Common myeloid progenitor, CD34-positive (primary cell): ENCODE data around the gene TENM4.

ENCODE experiments used
- CTCF ChIA-PET: fragments of 350-600 bp; sonication (Branson Sonifier 250); formaldehyde crosslinking; loops from one replicate; lab custom pipeline; 2021; ENCODE audit warnings: antibody characterized with exemption; lab: Charles Lee
- POLR2A ChIA-PET: fragments of 350-600 bp; sonication (Branson Sonifier 250); formaldehyde crosslinking; loops from one replicate; lab custom pipeline; 2021; ENCODE audit warnings: antibody characterized with exemption; lab: Charles Lee
- DNase-seq, 3 donors: peaks; one replicate each; pipeline versions ENCODE4 v3.0.0 to v3.0.0-alpha.2; 2013
- H3K27ac ChIP-seq, 2 experiments: 1 replicate in 1 of 2; 2 replicates in 1 of 2; pipeline ENCODE4 v1.7.0; 2013; ENCODE audit warnings: inconsistent platforms in 2 of 2, low read length in 2 of 2, mild to moderate bottlenecking in 2 of 2, low read depth in 1 of 2, moderate library complexity in 1 of 2; ENCODE audit not compliant: severe bottlenecking in 2 of 2, insufficient read depth in 1 of 2, poor library complexity in 1 of 2
- H3K27me3 ChIP-seq, 5 experiments: replicated peaks in 2 of 5; 1 replicate in 3 of 5; 2 replicates in 2 of 5; pipeline versions ENCODE4 v1.6.1 to v1.7.0; 2013; ENCODE audit warnings: low read length in 4 of 5, mild to moderate bottlenecking in 2 of 5, moderate library complexity in 2 of 5, inconsistent platforms in 1 of 5; ENCODE audit not compliant: insufficient read depth in 5 of 5, control insufficient read depth in 4 of 5
- H3K36me3 ChIP-seq, 4 experiments: 1 replicate in 2 of 4; 2 replicates in 2 of 4; pipeline versions ENCODE4 v1.6.1 to v1.7.0; 2013; ENCODE audit warnings: low read length in 3 of 4, control low read depth in 1 of 4, mild to moderate bottlenecking in 1 of 4; ENCODE audit not compliant: control insufficient read depth in 4 of 4, insufficient read depth in 4 of 4
- H3K4me1 ChIP-seq, 4 experiments: 1 replicate in 3 of 4; 2 replicates in 1 of 4; pipeline versions ENCODE4 v1.6.1 to v1.7.1; 2013; ENCODE audit warnings: low read length in 3 of 4, mild to moderate bottlenecking in 3 of 4, control low read depth in 1 of 4, inconsistent platforms in 1 of 4, moderate library complexity in 1 of 4; ENCODE audit not compliant: control insufficient read depth in 4 of 4, insufficient read depth in 4 of 4; ENCODE audit errors: control extremely low read depth in 1 of 4
- H3K4me3 ChIP-seq, 7 experiments: 1 replicate in 4 of 7; 2 replicates in 3 of 7; pipeline versions ENCODE4 v1.5.1 to v1.7.0; 2013; ENCODE audit warnings: mild to moderate bottlenecking in 7 of 7, low read length in 6 of 7, moderate library complexity in 6 of 7, inconsistent platforms in 2 of 7, low read depth in 2 of 7, control low read depth in 1 of 7; ENCODE audit not compliant: insufficient read depth in 4 of 7, control insufficient read depth in 1 of 7; ENCODE audit errors: extremely low read depth in 1 of 7
- H3K9me3 ChIP-seq, 5 experiments: 1 replicate in 4 of 5; 2 replicates in 1 of 5; pipeline versions ENCODE4 v1.6.1 to v1.7.1; 2013; ENCODE audit warnings: low read length in 4 of 5, mild to moderate bottlenecking in 2 of 5, inconsistent platforms in 1 of 5, low read depth in 1 of 5, moderate library complexity in 1 of 5; ENCODE audit not compliant: control insufficient read depth in 4 of 5, insufficient read depth in 2 of 5; ENCODE audit errors: control extremely low read depth in 1 of 5
- WGBS: methylation state at CpG from one replicate; pipeline ENCODE4 v1.1.5; 2013; ENCODE audit not compliant: insufficient coverage; 5-methylcytosine and 5-hydroxymethylcytosine counted together

Gene TENM4

GRCh38 chr11:78791254-78791653 is 649.6 kb downstream of the TENM4 start:
- ChIA-PET POLR2A (no interaction called here), CTCF (no interaction called here)
- no peaks in the 10 kb centered on the region for H3K36me3 ChIP-seq

GRCh38 chr11:78790784-78791183 is 650.0 kb downstream of the TENM4 start:
- no peak for DNase-seq
- no peak overlapping the region for H3K27ac ChIP-seq
- no peaks in the 10 kb centered on the region for H3K9me3 ChIP-seq
- no peaks in the 10 kb centered on the region for H3K36me3 ChIP-seq
- no peak overlapping the region for H3K4me3 ChIP-seq
- H3K27me3 ChIP-seq = peaks cover 0 to 11% (median 6%) of the 10 kb centered on the region in 5 experiments
- CTCF ChIA-PET = no interaction called here
- POLR2A ChIA-PET = no interaction called here
- H3K4me1 ChIP-seq = no peaks in the 10 kb centered on the region

More at GRCh38 chr11:78791254-78791653, 649.6 kb downstream of the TENM4 start:
- no peak for DNase-seq
- Histone ChIP-seq H3K4me3 (no peak overlapping the region), H3K27ac (no peak overlapping the region), H3K9me3 (no peaks in the 10 kb centered on the region), H3K4me1 (no peaks in the 10 kb centered on the region), H3K27me3 (peaks cover 0 to 8% (median 6%) of the 10 kb centered on the region in 5 experiments)
- WGBS = no CpG with 5 or more reads among the region's 1 CpG

- H3K36me3 ChIP-seq = no peaks in the 10 kb centered on the region
- ChIA-PET POLR2A (no interaction called here), CTCF (interaction anchor here (0.8 to 1.0 kb wide), 2 partner anchors 9 to 12 kb away, joined by 3 read pairs; no protein-coding TSS in a partner anchor)
- WGBS = 80% methylated on average over 1 of the region's 1 CpG
- H3K27me3 ChIP-seq = peaks cover 0 to 21% (median 6%) of the 10 kb centered on the region in 5 experiments
- no peak overlapping the region for H3K27ac ChIP-seq
- H3K4me3 ChIP-seq = no peak overlapping the region
- peaks cover 0 to 2% (median 0%) of the 10 kb centered on the region in 5 experiments for H3K9me3 ChIP-seq
- DNase-seq = no peak
- H3K4me1 ChIP-seq = no peaks in the 10 kb centered on the region
Observed at GRCh38 chr11:78789375-78789774, 651.5 kb downstream of the TENM4 start.

GRCh38 chr11:78788533-78788932 is 652.3 kb downstream of the TENM4 start:
- CTCF ChIA-PET = interaction anchor here (1.3 kb wide), 1 partner anchor 10 kb away, joined by 7 read pairs; no protein-coding TSS in a partner anchor
- no peak overlapping the region for H3K27ac ChIP-seq
- peaks cover 0 to 29% (median 6%) of the 10 kb centered on the region in 5 experiments for H3K27me3 ChIP-seq
- no peaks in the 10 kb centered on the region for H3K4me1 ChIP-seq
- no peak for DNase-seq
- no peak overlapping the region for H3K4me3 ChIP-seq
- no peaks in the 10 kb centered on the region for H3K36me3 ChIP-seq
- 83% methylated on average over 1 of the region's 1 CpG for WGBS
- POLR2A ChIA-PET = no interaction called here
- H3K9me3 ChIP-seq = peaks cover 0 to 2% (median 0%) of the 10 kb centered on the region in 5 experiments

GRCh38 chr11:78787696-78788095 is 653.1 kb downstream of the TENM4 start:
- Histone ChIP-seq H3K27me3 (peaks cover 0 to 30% (median 6%) of the 10 kb centered on the region in 5 experiments), H3K4me1 (no peaks in the 10 kb centered on the region), H3K9me3 (peaks cover 0 to 2% (median 0%) of the 10 kb centered on the region in 5 experiments), H3K4me3 (no peak overlapping the region), H3K36me3 (no peaks in the 10 kb centered on the region), H3K27ac (no peak overlapping the region)
- 100% methylated on average over 3 of the region's 3 CpGs for WGBS
- CTCF ChIA-PET = interaction anchor here (1.3 kb wide), 1 partner anchor 11 kb away, joined by 7 read pairs; no protein-coding TSS in a partner anchor
- DNase-seq = no peak
- POLR2A ChIA-PET = no interaction called here

- CTCF ChIA-PET = interaction anchor here (1.0 kb wide), 1 partner anchor 11 kb away, joined by 4 read pairs; no protein-coding TSS in a partner anchor
- WGBS = 98% methylated on average over 19 of the region's 20 CpGs
Observed at GRCh38 chr11:78786746-78787145, 654.1 kb downstream of the TENM4 start.

GRCh38 chr11:78786086-78786485 is 654.7 kb downstream of the TENM4 start:
- ChIA-PET CTCF (interaction anchor here (1.0 kb wide), 1 partner anchor 12 kb away, joined by 4 read pairs; no protein-coding TSS in a partner anchor), POLR2A (no interaction called here)
- H3K4me3 ChIP-seq = no peak overlapping the region
- no peaks in the 10 kb centered on the region for H3K36me3 ChIP-seq
- no peak for DNase-seq
- WGBS = 64% methylated on average over 5 of the region's 5 CpGs
- no peaks in the 10 kb centered on the region for H3K4me1 ChIP-seq
- H3K9me3 ChIP-seq = peaks cover 0 to 2% (median 0%) of the 10 kb centered on the region in 5 experiments
- peaks cover 0 to 29% (median 6%) of the 10 kb centered on the region in 5 experiments for H3K27me3 ChIP-seq
- no peak overlapping the region for H3K27ac ChIP-seq

More at GRCh38 chr11:78786746-78787145, 654.1 kb downstream of the TENM4 start:
- Histone ChIP-seq H3K9me3 (peaks cover 0 to 2% (median 0%) of the 10 kb centered on the region in 5 experiments), H3K27ac (no peak overlapping the region), H3K27me3 (peaks cover 0 to 29% (median 6%) of the 10 kb centered on the region in 5 experiments), H3K36me3 (no peaks in the 10 kb centered on the region), H3K4me3 (no peak overlapping the region), H3K4me1 (no peaks in the 10 kb centered on the region)
- DNase-seq = no peak
- POLR2A ChIA-PET = no interaction called here
